ENCODE measurements around the gene KRT71.
"Not testable (repeated sequence)": the region's sequence is repeated elsewhere in the genome, so short reads cannot be mapped to it uniquely, and the experiment has no call there.

Gene KRT71

GRCh38 chr12:52552681-52553195 lies at the start of gene KRT71:
Gene KRT71, minus strand, starts transcription at chr12:52553145. Its CDS starts 68 bp downstream, at chr12:52553077.
- no peak for DNase-seq (ENCODE audit: low read depth, low spot score)
- H3K27ac ChIP-seq, result no peak within 1 kb of the TSS

GRCh38 chr12:52602552-52602951 lies 49.6 kb upstream of the KRT71 start:
- DNase-seq (ENCODE audit: low read depth, low spot score), result no peak
- no peak overlapping the region for H3K27ac ChIP-seq

- no peak for DNase-seq (ENCODE audit: low read depth, low spot score)
- no peak overlapping the region for H3K27ac ChIP-seq
Observed at GRCh38 chr12:52601671-52602070, 48.7 kb upstream of the KRT71 start.

- no peak for DNase-seq (ENCODE audit: low read depth, low spot score)
- H3K27ac ChIP-seq, result no peak within 1 kb of the TSS
Observed at GRCh38 chr12:52600941-52601481, 48.1 kb upstream of the KRT71 start, which contains the start of gene KRT72. Gene KRT72, minus strand, starts transcription at chr12:52601463. Its CDS starts 11 bp downstream, at chr12:52601452.

- no peak overlapping the region for H3K27ac ChIP-seq
- no peak for DNase-seq (ENCODE audit: low read depth, low spot score)
Observed at GRCh38 chr12:52600475-52600874, 47.5 kb upstream of the KRT71 start.

GRCh38 chr12:52600071-52600470 lies 47.1 kb upstream of the KRT71 start:
- H3K27ac ChIP-seq, result no peak overlapping the region
- DNase-seq (ENCODE audit: low read depth, low spot score), result no peak

GRCh38 chr12:52598966-52599365 lies 46.0 kb upstream of the KRT71 start:
- DNase-seq (ENCODE audit: low read depth, low spot score), result no peak

GRCh38 chr12:52594237-52594636 lies 41.3 kb upstream of the KRT71 start:
- not testable (repeated sequence) for H3K27ac ChIP-seq; DNase-seq (ENCODE audit: low read depth, low spot score)

More at GRCh38 chr12:52598966-52599365, 46.0 kb upstream of the KRT71 start:
- H3K27ac ChIP-seq, result no peak overlapping the region

GRCh38 chr12:52591521-52591920 lies 38.6 kb upstream of the KRT71 start:
- no peak for DNase-seq (ENCODE audit: low read depth, low spot score)
- H3K27ac ChIP-seq, result no peak overlapping the region

GRCh38 chr12:52590021-52590420 lies 37.1 kb upstream of the KRT71 start:
- no peak for DNase-seq (ENCODE audit: low read depth, low spot score)
- no peak overlapping the region for H3K27ac ChIP-seq

GRCh38 chr12:52587563-52587962 lies 34.6 kb upstream of the KRT71 start:
- H3K27ac ChIP-seq, result no peak overlapping the region
- no peak for DNase-seq (ENCODE audit: low read depth, low spot score)

- no peak for DNase-seq (ENCODE audit: low read depth, low spot score)
- no peak overlapping the region for H3K27ac ChIP-seq
Observed at GRCh38 chr12:52585946-52586345, 33.0 kb upstream of the KRT71 start.

GRCh38 chr12:52585066-52585465 lies 32.1 kb upstream of the KRT71 start:
- DNase-seq (ENCODE audit: low read depth, low spot score), result no peak
- no peak overlapping the region for H3K27ac ChIP-seq

- no peak for DNase-seq (ENCODE audit: low read depth, low spot score)
- no peak overlapping the region for H3K27ac ChIP-seq
Observed at GRCh38 chr12:52584156-52584682, 31.3 kb upstream of the KRT71 start.

- peak overlapping the region; percentile 76 for H3K27ac ChIP-seq
- DNase-seq (ENCODE audit: low read depth, low spot score), result peak; percentile 87
Observed at GRCh38 chr12:52582971-52583456, 30.1 kb upstream of the KRT71 start.

- DNase-seq (ENCODE audit: low read depth, low spot score), result no peak
- peak overlapping the region; percentile 76 for H3K27ac ChIP-seq
Observed at GRCh38 chr12:52582486-52582885, 29.5 kb upstream of the KRT71 start.

GRCh38 chr12:52581481-52581880 lies 28.5 kb upstream of the KRT71 start:
- peak; percentile 66 for DNase-seq (ENCODE audit: low read depth, low spot score)

GRCh38 chr12:52581066-52581465 lies 28.1 kb upstream of the KRT71 start:
- DNase-seq (ENCODE audit: low read depth, low spot score), result no peak
- peak overlapping the region; percentile 76 for H3K27ac ChIP-seq

More at GRCh38 chr12:52581481-52581880, 28.5 kb upstream of the KRT71 start:
- peak overlapping the region; percentile 76 for H3K27ac ChIP-seq

GRCh38 chr12:52580496-52580895 lies 27.6 kb upstream of the KRT71 start:
- peak; percentile 36 for DNase-seq (ENCODE audit: low read depth, low spot score)
- peak overlapping the region; percentile 76 for H3K27ac ChIP-seq

GRCh38 chr12:52579468-52580465 lies 26.8 kb upstream of the KRT71 start:
- peak overlapping the region; percentile 76 for H3K27ac ChIP-seq
- peak; percentile 71 for DNase-seq (ENCODE audit: low read depth, low spot score)

GRCh38 chr12:52578469-52578868 lies 25.5 kb upstream of the KRT71 start:
- H3K27ac ChIP-seq, result no peak overlapping the region
- DNase-seq (ENCODE audit: low read depth, low spot score), result no peak
